H9 (cell line): Measurements from ENCODE around the gene TACR1. TPM values are rescaled to one million over a fixed set of nuclear protein-coding genes. Genes with fewer than 3 reads are reported as not detected.

Experiments used
- DNase-seq: peaks from one replicate; pipeline ENCODE4 v3.0.0-alpha.2; 2017
- H2AFZ ChIP-seq: one replicate; pipeline ENCODE4 v1.6.1; 2013; ENCODE audit warnings: mild to moderate bottlenecking, low read length, control low read depth, moderate library complexity
- H2AK5ac ChIP-seq: 2 replicates; pipeline ENCODE4 v1.6.1; 2013; ENCODE audit warnings: low read length, control low read depth, mixed read lengths; ENCODE audit not compliant: insufficient read length
- H2BK120ac ChIP-seq: one replicate; pipeline ENCODE4 v1.6.1; 2013; ENCODE audit warnings: low read depth, mild to moderate bottlenecking, low read length, control low read depth, inconsistent platforms; ENCODE audit not compliant: poor library complexity, severe bottlenecking
- H2BK12ac ChIP-seq: 2 replicates; pipeline ENCODE4 v1.6.1; 2013; ENCODE audit warnings: low read length, control low read depth, mixed read lengths, low read depth; ENCODE audit not compliant: insufficient read length
- H2BK15ac ChIP-seq: 2 replicates; pipeline ENCODE4 v1.6.1; 2013; ENCODE audit warnings: low read depth, low read length, control low read depth
- H2BK20ac ChIP-seq: one replicate; pipeline ENCODE4 v1.6.1; 2013; ENCODE audit warnings: low read depth, mild to moderate bottlenecking, low read length, control low read depth, inconsistent platforms; ENCODE audit not compliant: poor library complexity, severe bottlenecking
- H2BK5ac ChIP-seq: 2 replicates; pipeline ENCODE4 v1.6.1; 2013; ENCODE audit warnings: low read length, control low read depth, mixed read lengths; ENCODE audit not compliant: insufficient read length
- H3K14ac ChIP-seq: 2 replicates; pipeline ENCODE4 v1.6.1; 2013; ENCODE audit warnings: low read length, control low read depth; ENCODE audit not compliant: insufficient read depth
- H3K18ac ChIP-seq: 2 replicates; pipeline ENCODE4 v1.6.1; 2013; ENCODE audit warnings: low read depth, mild to moderate bottlenecking, mixed read lengths, low read length, control low read depth; ENCODE audit not compliant: insufficient read length
- H3K23ac ChIP-seq: 2 replicates; pipeline ENCODE4 v1.6.1; 2013; ENCODE audit warnings: low read length, control low read depth, mixed read lengths, low read depth; ENCODE audit not compliant: insufficient read length
- H3K23me2 ChIP-seq: 2 replicates; pipeline ENCODE4 v1.6.1; 2013; ENCODE audit warnings: low read depth, mild to moderate bottlenecking, mixed read lengths, low read length, control low read depth; ENCODE audit not compliant: insufficient read length, poor library complexity, severe bottlenecking
- H3K27ac ChIP-seq: 2 replicates; pipeline ENCODE4 v1.5.1; 2013; ENCODE audit warnings: low read length, control low read depth, mixed read lengths, low read depth; ENCODE audit not compliant: insufficient read length
- H3K27me3 ChIP-seq: 2 replicates; pipeline ENCODE4 v1.6.1; 2013; ENCODE audit warnings: low read length, control low read depth, inconsistent platforms; ENCODE audit not compliant: insufficient read depth
- H3K4ac ChIP-seq: 2 replicates; pipeline ENCODE4 v1.6.1; 2013; ENCODE audit warnings: low read depth, mild to moderate bottlenecking, control low read depth, inconsistent platforms, low read length, moderate library complexity
- H3K4me1 ChIP-seq: 2 replicates; pipeline ENCODE4 v1.6.1; 2013; ENCODE audit warnings: low read length, control low read depth, inconsistent platforms; ENCODE audit not compliant: insufficient read depth
- H3K4me2 ChIP-seq: 2 replicates; pipeline ENCODE4 v1.6.1; 2013; ENCODE audit warnings: low read length, control low read depth, mixed read lengths; ENCODE audit not compliant: insufficient read length, insufficient read depth
- H3K56ac ChIP-seq: 2 replicates; pipeline ENCODE4 v1.6.1; 2013; ENCODE audit warnings: low read depth, mild to moderate bottlenecking, mixed read lengths, low read length, control low read depth; ENCODE audit not compliant: insufficient read length
- H3K79me1 ChIP-seq: 2 replicates; pipeline ENCODE4 v1.6.1; 2013; ENCODE audit warnings: low read depth, mild to moderate bottlenecking, moderate library complexity, low read length, control low read depth, inconsistent platforms; ENCODE audit not compliant: insufficient read depth, poor library complexity, severe bottlenecking
- H3K79me2 ChIP-seq: 2 replicates; pipeline ENCODE4 v1.6.1; 2013; ENCODE audit warnings: low read length, control low read depth, inconsistent platforms; ENCODE audit not compliant: insufficient read depth
- H3K9ac ChIP-seq: 2 replicates; pipeline ENCODE4 v1.6.1; 2013; ENCODE audit warnings: low read length, control low read depth, mixed read lengths; ENCODE audit not compliant: insufficient read length; ENCODE audit errors: extremely low read depth
- H3K9me3 ChIP-seq: one replicate; pipeline ENCODE4 v1.6.1; 2013; ENCODE audit warnings: low read depth, low read length, inconsistent platforms; ENCODE audit not compliant: control insufficient read depth
- H3T11ph ChIP-seq: one replicate; pipeline ENCODE4 v1.6.1; 2013; ENCODE audit warnings: mild to moderate bottlenecking, low read length, control low read depth, inconsistent platforms
- H4K20me1 ChIP-seq: one replicate; pipeline ENCODE4 v1.6.1; 2013; ENCODE audit not compliant: control insufficient read depth, insufficient read length, insufficient read depth
- H4K5ac ChIP-seq: 2 replicates; pipeline ENCODE4 v1.6.1; 2013; ENCODE audit warnings: low read depth, mild to moderate bottlenecking, mixed read lengths, low read length, control low read depth; ENCODE audit not compliant: insufficient read length
- H4K8ac ChIP-seq: replicated peaks from 2 replicates; pipeline ENCODE4 v1.6.1; 2013; ENCODE audit warnings: low read length, control low read depth, mixed read lengths, low read depth; ENCODE audit not compliant: insufficient read length
- H4K91ac ChIP-seq: 2 replicates; pipeline ENCODE4 v1.6.1; 2013; ENCODE audit warnings: low read depth, mild to moderate bottlenecking, moderate library complexity, mixed read lengths, low read length, control low read depth; ENCODE audit not compliant: insufficient read length
- H3K27ac Mint-ChIP-seq, 3 experiments: 2 replicates in 2 of 3; 3 replicates in 1 of 3; pipeline ENCODE4 v1.8.0; 2020 to 2021; ENCODE audit warnings: mixed read lengths in 3 of 3, mild to moderate bottlenecking in 1 of 3, moderate library complexity in 1 of 3
- H3K27me3 Mint-ChIP-seq: 2 replicates; pipeline ENCODE4 v1.8.0; 2021; ENCODE audit warnings: low read depth, mild to moderate bottlenecking, moderate library complexity, mixed read lengths
- H3K36me3 Mint-ChIP-seq, 3 experiments: 2 replicates in 2 of 3; 3 replicates in 1 of 3; pipeline ENCODE4 v1.8.0; 2020 to 2021; ENCODE audit warnings: low read depth in 3 of 3, mixed read lengths in 3 of 3; ENCODE audit not compliant: insufficient read depth in 1 of 3
- H3K4me1 Mint-ChIP-seq, 2 experiments: 2 replicates each; pipeline ENCODE4 v1.8.0; 2020; ENCODE audit warnings: mixed read lengths in 2 of 2
- H3K4me3 Mint-ChIP-seq, 2 experiments: 2 replicates in 1 of 2; 3 replicates in 1 of 2; pipeline ENCODE4 v1.8.0; 2020 to 2021; ENCODE audit warnings: mild to moderate bottlenecking in 2 of 2, mixed read lengths in 2 of 2, moderate library complexity in 1 of 2
- H3K9me3 Mint-ChIP-seq, 2 experiments: 2 replicates in 1 of 2; 3 replicates in 1 of 2; pipeline ENCODE4 v1.8.0; 2020; ENCODE audit warnings: mild to moderate bottlenecking in 2 of 2, mixed read lengths in 2 of 2, moderate library complexity in 1 of 2
- WGBS: extraction: QIAGEN DNeasy Blood & Tissue Kit; methylation state at CpG from one replicate; pipeline ENCODE4 v1.1.7; 2013; ENCODE audit warnings: missing lambda C conversion rate, low lambda C conversion rate, mixed read lengths; ENCODE audit not compliant: insufficient read length; ENCODE audit errors: extremely low coverage; 5-methylcytosine and 5-hydroxymethylcytosine counted together
- total RNA-seq: library from RNA; stranded (reverse); gene quantifications from 2 replicates; pipeline ENCODE4 v1.2.1, GENCODE V29; 2021
- TF ChIP-seq, protein P1 (sequence below): fragments of 200-600 bp; sonication (generic); conservative IDR thresholded peaks from 3 replicates; pipeline ENCODE4 v1.8.0; 2021; ENCODE audit warnings: antibody characterized with exemption, mild to moderate bottlenecking

The TACR1 gene
- total RNA-seq, 1 experiment from 2014 or later = 1.4 TPM

DNA sequence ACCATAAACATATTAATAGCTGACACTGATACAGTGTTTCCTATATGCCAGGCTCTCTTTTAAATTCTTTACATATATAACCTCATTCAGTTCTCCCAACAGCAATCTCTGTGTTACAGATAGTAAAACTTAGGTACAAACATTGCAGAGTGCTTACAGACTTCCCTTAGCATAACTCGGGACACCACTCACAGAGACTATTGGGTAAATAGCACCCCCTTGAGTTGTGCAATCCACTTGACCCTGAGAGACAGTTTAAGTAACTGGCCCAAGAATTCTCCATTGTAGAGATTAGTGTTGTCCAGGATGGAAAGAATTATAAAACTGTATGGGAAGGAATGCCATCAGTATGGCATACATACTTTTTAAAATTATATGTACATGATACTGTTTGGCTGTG is 130.8 kb downstream of the TACR1 start:
- no peaks in the 10 kb centered on the region for H3K36me3 Mint-ChIP-seq
- Histone ChIP-seq H3K23me2 (no peaks in the 10 kb centered on the region), H3K27ac (no peak overlapping the region), H3K18ac (no peak overlapping the region), H3K9ac (no peak overlapping the region), H3K4ac (no peak overlapping the region), H4K20me1 (no peaks in the 10 kb centered on the region), H2BK20ac (no peak overlapping the region), H3K79me1 (no peaks in the 10 kb centered on the region), H4K91ac (no peak overlapping the region), H4K8ac (no peak overlapping the region), H3K9me3 (no peaks in the 10 kb centered on the region), H4K5ac (no peak overlapping the region), H2AFZ (no peak overlapping the region), H3K79me2 (no peaks in the 10 kb centered on the region), H3K27me3 (no peaks in the 10 kb centered on the region), H2BK12ac (no peak overlapping the region), H2BK120ac (no peak overlapping the region), H3K23ac (no peak overlapping the region), H3T11ph (no peak overlapping the region), H3K56ac (no peak overlapping the region), H2BK5ac (no peak overlapping the region), H3K14ac (no peak overlapping the region), H2BK15ac (no peak overlapping the region), H3K4me2 (no peak overlapping the region), H3K4me1 (peaks cover 2% of the 10 kb centered on the region; the same call in 1 of the 2 replicates), H2AK5ac (no peak overlapping the region)
- DNase-seq = no peak
- H3K4me1 Mint-ChIP-seq = peaks cover 15 to 17% of the 10 kb centered on the region in 2 experiments
- H3K4me3 Mint-ChIP-seq = no peak overlapping the region
- H3K27me3 Mint-ChIP-seq = peaks cover 1% of the 10 kb centered on the region; the same call in 1 of the 2 replicates
- WGBS = no CpG with 5 or more reads among the region's 1 CpG
- TF ChIP-seq, protein P1, sequence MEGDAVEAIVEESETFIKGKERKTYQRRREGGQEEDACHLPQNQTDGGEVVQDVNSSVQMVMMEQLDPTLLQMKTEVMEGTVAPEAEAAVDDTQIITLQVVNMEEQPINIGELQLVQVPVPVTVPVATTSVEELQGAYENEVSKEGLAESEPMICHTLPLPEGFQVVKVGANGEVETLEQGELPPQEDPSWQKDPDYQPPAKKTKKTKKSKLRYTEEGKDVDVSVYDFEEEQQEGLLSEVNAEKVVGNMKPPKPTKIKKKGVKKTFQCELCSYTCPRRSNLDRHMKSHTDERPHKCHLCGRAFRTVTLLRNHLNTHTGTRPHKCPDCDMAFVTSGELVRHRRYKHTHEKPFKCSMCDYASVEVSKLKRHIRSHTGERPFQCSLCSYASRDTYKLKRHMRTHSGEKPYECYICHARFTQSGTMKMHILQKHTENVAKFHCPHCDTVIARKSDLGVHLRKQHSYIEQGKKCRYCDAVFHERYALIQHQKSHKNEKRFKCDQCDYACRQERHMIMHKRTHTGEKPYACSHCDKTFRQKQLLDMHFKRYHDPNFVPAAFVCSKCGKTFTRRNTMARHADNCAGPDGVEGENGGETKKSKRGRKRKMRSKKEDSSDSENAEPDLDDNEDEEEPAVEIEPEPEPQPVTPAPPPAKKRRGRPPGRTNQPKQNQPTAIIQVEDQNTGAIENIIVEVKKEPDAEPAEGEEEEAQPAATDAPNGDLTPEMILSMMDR = no peak; the same call in 2 of the 3 replicates
- no peaks in the 10 kb centered on the region for H3K9me3 Mint-ChIP-seq
- no peak overlapping the region for H3K27ac Mint-ChIP-seq
